Fibroblast of peridontal ligament (primary cell): ENCODE results near the gene EDRF1.
A peak's percentile ranks its signal among the peaks of the same experiment; 100 is the strongest.
"Not testable (repeated sequence)": the region's sequence is repeated elsewhere in the genome, so short reads cannot be mapped to it uniquely, and the experiment has no call there.

Experiments used
- DNase-seq: peaks from one replicate; pipeline ENCODE4 v3.0.0-alpha.2; 2010; ENCODE audit errors: extremely low read depth

The EDRF1 gene

GRCh38 chr10:125707541-125708468 lies 11.7 kb upstream of the EDRF1 start:
- peak; percentile 26 for DNase-seq

GRCh38 chr10:125708971-125709503 lies 10.5 kb upstream of the EDRF1 start:
- no peak for DNase-seq

DNA sequence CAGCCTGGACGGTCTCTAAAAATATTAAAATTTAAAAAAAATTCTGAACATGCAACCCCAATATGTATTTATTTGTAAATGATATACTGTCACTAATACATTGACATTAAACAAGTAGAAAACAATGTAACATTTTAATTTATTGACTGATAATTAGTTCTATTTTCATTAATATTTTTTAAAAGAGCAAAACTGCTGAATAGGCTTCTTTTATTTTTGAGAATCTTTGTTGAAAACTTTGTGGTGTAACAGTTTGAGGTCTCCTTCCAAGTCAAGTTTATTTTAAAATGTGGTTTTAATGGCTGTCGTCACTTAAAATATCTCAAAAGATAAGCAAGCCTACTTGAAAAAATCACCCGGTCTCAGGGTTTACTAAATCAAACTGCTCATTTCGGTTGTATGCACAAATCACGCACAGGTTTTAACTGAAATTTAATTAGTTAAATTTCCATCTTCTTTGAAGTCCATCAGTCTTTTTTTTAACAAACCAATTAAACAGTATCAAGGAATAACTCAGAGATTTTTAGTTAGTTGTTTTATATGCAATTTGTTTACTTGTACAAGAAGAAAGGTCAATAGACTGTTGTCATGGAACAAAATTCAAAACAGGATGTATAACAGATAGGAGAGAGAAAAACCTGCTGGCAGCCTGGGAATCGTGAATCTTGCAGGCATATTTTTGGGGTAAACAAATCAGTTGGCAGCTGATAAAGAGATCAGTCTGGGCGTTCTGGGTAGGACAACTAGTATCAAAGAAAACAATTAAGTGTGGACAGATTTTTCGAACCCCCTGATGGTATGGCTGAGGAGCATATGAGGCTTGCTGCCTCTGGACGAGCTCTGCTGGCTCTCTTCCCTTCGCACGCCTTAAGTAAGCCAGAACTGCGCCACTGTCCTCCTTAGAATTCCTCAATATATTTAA lies 9.7 kb upstream of the EDRF1 start:
- DNase-seq, result peak; percentile 43

DNA sequence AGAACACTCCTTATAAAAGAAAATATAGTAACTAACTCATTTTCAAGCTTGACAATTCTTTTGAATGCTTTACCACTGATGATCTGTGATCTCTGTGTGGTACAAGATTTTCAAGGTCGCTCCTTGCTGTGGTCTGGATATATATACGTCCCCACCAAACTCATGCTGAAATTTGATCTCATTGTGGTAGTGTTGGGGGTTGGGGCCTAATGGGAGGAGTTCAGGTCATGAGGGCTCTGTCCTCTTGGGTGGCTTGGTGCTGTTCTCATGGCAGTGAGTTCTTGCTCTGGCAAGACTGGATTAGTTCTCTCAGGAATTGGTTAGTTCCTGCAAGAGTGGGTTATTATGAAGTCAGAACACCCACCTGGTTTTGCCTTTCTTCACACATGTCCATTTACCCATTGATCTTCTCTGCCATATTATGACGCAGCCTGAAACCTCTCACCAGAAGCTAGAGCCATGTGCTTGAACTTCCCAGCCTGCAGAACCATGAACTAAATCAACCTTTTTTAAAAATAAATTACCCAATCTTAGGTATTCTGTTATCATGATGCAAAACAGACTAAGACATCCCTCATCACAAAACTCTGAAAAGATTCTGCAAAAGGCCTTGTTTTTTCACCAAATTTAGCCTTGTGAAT lies 8.3 kb upstream of the EDRF1 start:
- no peak for DNase-seq

GRCh38 chr10:125714728-125715127 lies 4.8 kb upstream of the EDRF1 start:
- not testable (repeated sequence) for DNase-seq

- peak; percentile 15 for DNase-seq
These were observed 483 bp downstream of the EDRF1 start for GRCh38 chr10:125720002-125720382.

DNA sequence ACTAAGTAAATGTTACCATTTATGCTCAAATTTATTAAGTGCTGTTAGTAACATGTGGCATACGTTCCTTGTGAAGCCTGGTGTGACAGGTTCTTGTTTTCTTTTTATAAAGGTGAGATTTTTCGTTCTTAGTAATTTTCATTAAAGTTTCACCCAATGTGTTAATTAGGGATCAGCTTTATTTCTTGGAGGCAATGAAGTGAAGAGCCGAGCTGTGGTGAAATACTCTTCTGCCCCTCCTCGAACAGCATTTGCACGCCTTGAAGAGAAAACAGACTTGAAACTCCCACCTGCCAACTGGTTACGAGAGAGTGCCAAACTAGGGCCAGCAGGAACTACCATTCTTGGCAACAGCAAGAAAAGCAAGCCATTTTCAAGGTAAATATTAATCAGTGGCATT lies 1.5 kb downstream of the EDRF1 start:
- no peak for DNase-seq

DNA sequence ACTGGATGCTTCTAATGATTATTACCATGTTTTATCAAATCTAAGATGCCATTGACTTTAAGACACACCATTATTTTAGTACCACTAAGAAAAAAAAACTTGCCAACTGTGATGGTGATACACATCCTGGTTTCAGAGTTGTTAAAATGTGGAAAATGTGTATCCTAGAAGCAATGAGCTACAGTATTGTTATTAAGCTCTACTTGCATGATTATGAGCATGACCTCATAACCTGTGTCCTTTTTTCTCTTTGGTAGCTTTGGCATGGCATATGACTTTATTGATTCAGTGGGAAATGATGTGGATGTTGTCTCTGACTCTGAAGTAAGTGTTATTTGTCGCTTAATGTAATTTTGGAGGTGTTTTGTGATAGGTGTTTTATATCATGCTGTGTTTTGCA lies 3.3 kb downstream of the EDRF1 start:
- no peak for DNase-seq

- no peak for DNase-seq
These were observed 7.4 kb downstream of the EDRF1 start for GRCh38 chr10:125726914-125727313.

GRCh38 chr10:125727436-125727835 lies 7.9 kb downstream of the EDRF1 start:
- no peak for DNase-seq

DNA sequence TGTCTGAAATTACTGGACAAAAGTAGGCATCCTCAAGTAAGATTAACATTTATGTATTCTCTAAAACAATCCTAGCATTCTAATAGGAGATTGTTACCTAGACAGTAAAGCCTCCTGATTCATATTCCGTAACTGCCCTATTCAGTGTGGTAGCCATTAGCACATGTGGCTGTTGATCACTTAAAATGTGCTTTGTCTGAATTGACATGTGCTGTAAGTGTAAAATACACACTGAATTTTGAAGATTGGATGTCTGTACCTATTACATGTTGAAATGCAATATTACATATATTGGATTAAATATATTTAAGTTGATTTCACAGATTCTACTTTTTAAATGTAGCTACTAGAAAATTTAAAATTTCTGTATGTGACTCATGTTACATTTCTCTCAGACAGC lies 14.6 kb downstream of the EDRF1 start:
- no peak for DNase-seq

DNA sequence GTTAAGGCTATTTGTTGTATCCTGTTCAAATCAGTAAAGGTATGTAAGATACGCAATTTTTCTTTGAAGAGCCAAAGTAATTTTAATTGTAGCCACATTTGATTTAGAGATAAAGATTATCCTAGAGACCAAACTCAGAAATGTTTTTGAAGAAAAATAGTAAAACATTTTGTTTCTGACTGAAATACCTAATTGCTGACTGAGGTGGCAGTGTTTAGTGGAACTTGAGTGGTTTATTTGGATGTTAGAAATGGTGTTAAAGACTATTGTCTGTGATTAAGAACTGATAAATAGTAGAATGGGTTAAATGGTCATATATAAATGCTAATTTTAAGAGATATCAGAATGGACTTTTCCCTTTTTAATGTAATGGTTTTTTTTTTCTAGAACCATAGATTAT lies 15.3 kb downstream of the EDRF1 start:
- no peak for DNase-seq

DNA sequence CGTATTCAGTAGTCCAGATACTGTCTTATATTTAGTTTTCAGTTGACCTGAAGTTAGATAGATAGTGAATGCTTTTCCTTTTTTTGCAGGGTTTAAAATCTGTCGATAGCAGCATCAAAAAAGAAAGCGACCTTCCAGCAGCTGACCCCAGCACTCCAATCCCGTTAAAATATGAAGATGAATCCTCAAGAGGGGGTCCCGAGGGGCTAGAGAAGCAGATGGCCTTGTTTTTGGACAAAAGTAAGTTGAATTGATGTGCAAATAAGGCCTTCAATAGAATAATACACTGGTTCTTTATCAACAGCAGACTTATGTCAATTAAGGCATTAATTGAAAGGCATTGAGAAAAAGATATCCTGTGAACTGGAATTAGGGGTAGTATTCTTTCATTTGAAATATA lies 18.7 kb downstream of the EDRF1 start:
- DNase-seq, result no peak

DNA sequence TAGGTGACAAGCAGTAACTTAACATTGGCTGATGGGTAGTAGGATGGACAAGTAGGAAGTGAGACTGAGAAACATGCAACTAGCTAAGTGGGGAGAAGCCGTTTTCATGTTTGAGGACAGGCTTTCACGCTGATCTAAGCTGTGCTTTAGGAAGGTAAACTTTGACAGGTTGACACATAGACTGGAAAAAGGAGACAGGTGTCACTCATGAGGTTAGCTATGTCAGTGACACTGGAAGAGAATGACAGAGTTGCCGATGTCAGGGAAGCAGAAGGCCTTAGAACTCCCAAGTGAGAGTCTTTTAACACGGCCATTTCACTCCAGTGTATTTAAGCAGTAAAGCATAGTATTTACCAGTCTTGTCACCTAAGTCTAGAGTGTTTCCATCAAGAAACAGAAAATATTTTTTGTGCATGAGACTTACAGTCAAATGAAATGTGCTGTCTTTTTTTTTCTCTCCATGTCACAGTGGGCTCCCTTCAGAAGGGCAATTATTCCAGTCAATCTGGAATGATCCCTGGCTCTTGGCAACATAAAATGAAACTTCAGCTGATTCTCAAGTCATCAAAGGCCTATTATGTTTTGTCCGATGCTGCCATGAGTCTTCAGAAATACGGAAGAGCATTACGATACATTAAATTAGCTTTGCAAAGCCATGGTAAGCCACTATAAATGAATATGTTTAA lies 20.6 kb downstream of the EDRF1 start:
- DNase-seq, result no peak

GRCh38 chr10:125742465-125742864 lies 23.0 kb downstream of the EDRF1 start:
- DNase-seq, result peak; percentile 15

DNA sequence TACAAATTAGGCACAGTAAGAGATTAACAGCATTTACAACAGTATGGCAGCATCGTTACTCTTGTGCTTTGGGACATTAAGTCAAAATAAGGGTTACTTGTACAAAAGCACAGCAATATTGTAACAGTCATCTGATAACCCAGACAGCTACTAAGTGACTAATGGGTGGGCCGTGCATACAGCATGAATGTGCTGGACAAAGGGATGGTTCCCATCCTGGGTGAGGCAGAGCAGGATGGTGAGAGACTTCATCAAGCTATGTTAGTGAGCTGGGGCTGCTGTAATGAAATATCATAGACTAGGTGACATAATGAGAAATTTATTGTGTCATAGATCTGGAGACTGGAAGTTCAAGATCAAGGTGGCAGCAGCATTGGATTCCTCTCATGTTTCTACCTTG lies 25.4 kb downstream of the EDRF1 start:
- no peak for DNase-seq

GRCh38 chr10:125747417-125747816 lies 27.9 kb downstream of the EDRF1 start:
- DNase-seq, result no peak

DNA sequence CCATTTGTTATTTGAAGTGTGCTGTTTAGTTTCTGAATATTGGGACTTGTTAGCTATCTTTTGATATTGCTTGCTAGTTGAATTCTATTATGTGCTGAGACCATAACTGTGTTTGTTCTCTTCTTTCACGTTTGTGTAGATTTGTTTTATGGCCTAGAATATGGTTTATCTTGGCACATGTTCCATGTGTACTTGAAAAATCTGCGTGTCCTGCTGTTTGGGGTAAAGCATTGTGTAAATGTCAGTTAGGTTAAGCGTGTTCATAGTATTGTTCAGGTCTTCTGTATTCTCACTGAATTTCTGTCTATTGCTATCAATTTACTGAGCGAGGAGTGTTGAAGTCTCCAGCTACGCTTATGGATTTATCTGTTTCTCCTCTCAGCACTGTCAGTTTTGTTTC lies 36.7 kb downstream of the EDRF1 start:
- DNase-seq, result no peak

- DNase-seq, result no peak
These were observed 37.5 kb downstream of the EDRF1 start for GRCh38 chr10:125756853-125757487.

- DNase-seq, result no peak
These were observed 38.2 kb downstream of the EDRF1 start for GRCh38 chr10:125757742-125758141.

- DNase-seq, result no peak
These were observed 42.5 kb downstream of the EDRF1 start for GRCh38 chr10:125761961-125762360.
